HG03108 (cell line): ENCODE measurements around the gene DLG2.
A peak's percentile ranks its signal among the peaks of the same experiment; 100 is the strongest.

ENCODE experiments used
- ATAC-seq: cut with Tn5 transposase; IDR thresholded peaks from one replicate; pipeline ENCODE4 v1.9.1; 2021; ENCODE audit warnings: moderate library complexity; ENCODE audit not compliant: unreplicated experiment

Gene DLG2

GRCh38 chr11:83979593-83979992 lies 1647.6 kb downstream of the DLG2 start:
- ATAC-seq, result no peak

GRCh38 chr11:83978942-83979341 lies 1648.2 kb downstream of the DLG2 start:
- ATAC-seq, result no peak

GRCh38 chr11:83976086-83976485 lies 1651.1 kb downstream of the DLG2 start:
- no peak for ATAC-seq

GRCh38 chr11:83972536-83972935 lies 1654.6 kb downstream of the DLG2 start:
- no peak for ATAC-seq

GRCh38 chr11:83971063-83971462 lies 1656.1 kb downstream of the DLG2 start:
- no peak for ATAC-seq

GRCh38 chr11:83970061-83970671 lies 1657.0 kb downstream of the DLG2 start:
- ATAC-seq, result peak; percentile 54

- no peak for ATAC-seq
Measured at GRCh38 chr11:83957038-83957900, 1669.9 kb downstream of the DLG2 start.

GRCh38 chr11:83956119-83956697 lies 1670.9 kb downstream of the DLG2 start:
- no peak for ATAC-seq

GRCh38 chr11:83954780-83955179 lies 1672.4 kb downstream of the DLG2 start:
- ATAC-seq, result no peak

GRCh38 chr11:83951521-83951920 lies 1675.6 kb downstream of the DLG2 start:
- no peak for ATAC-seq

GRCh38 chr11:83948200-83948599 lies 1678.9 kb downstream of the DLG2 start:
- ATAC-seq, result no peak

GRCh38 chr11:83945976-83946375 lies 1681.2 kb downstream of the DLG2 start:
- no peak for ATAC-seq

GRCh38 chr11:83941050-83941449 lies 1686.1 kb downstream of the DLG2 start:
- no peak for ATAC-seq

- no peak for ATAC-seq
Measured at GRCh38 chr11:83938148-83938547, 1689.0 kb downstream of the DLG2 start.

- no peak for ATAC-seq
Measured at GRCh38 chr11:83933008-83933407, 1694.1 kb downstream of the DLG2 start.

- no peak for ATAC-seq
Measured at GRCh38 chr11:83927422-83927821, 1699.7 kb downstream of the DLG2 start.

- no peak for ATAC-seq
Measured at GRCh38 chr11:83924795-83925542, 1702.2 kb downstream of the DLG2 start.

GRCh38 chr11:83923961-83924360 lies 1703.2 kb downstream of the DLG2 start:
- no peak for ATAC-seq

- ATAC-seq, result no peak
Measured at GRCh38 chr11:83922953-83923352, 1704.2 kb downstream of the DLG2 start.

- ATAC-seq, result no peak
Measured at GRCh38 chr11:83922318-83922717, 1704.8 kb downstream of the DLG2 start.

- no peak for ATAC-seq
Measured at GRCh38 chr11:83921447-83922192, 1705.5 kb downstream of the DLG2 start.
